CD4-positive, alpha-beta memory T cell (primary cell): ENCODE measurements around the gene FAM241A. TPM values are rescaled to one million over a fixed set of nuclear protein-coding genes. Genes with fewer than 3 reads are reported as not detected.

ENCODE experiments used
- CTCF ChIA-PET: fragments of 350-600 bp; sonication (Branson Sonifier 250); formaldehyde crosslinking; loops from one replicate; lab custom pipeline; 2021; ENCODE audit warnings: inconsistent platforms; ENCODE audit not compliant: partially characterized antibody; lab: Charles Lee
- POLR2A ChIA-PET: fragments of 350-600 bp; sonication (Branson Sonifier 250); formaldehyde crosslinking; loops from one replicate; lab custom pipeline; 2021; ENCODE audit not compliant: partially characterized antibody; lab: Charles Lee
- DNase-seq, 5 donors: peaks; one replicate each; pipeline versions ENCODE4 v3.0.0 to v3.0.0-alpha.2; 2020 to 2022; ENCODE audit warnings: mixed read lengths in 1 of 5
- H3K27ac ChIP-seq: one replicate; pipeline ENCODE4 v1.7.0; 2013; ENCODE audit warnings: low read depth, low read length
- H3K27me3 ChIP-seq: 2 replicates; pipeline ENCODE4 v1.7.0; 2013; ENCODE audit warnings: mild to moderate bottlenecking, low read length, moderate library complexity; ENCODE audit not compliant: insufficient read depth
- H3K36me3 ChIP-seq: 2 replicates; pipeline ENCODE4 v1.7.0; 2013; ENCODE audit warnings: mild to moderate bottlenecking, low read length, moderate library complexity; ENCODE audit not compliant: insufficient read depth
- H3K4me1 ChIP-seq: 2 replicates; pipeline ENCODE4 v1.7.0; 2013; ENCODE audit warnings: mild to moderate bottlenecking, low read length, moderate library complexity; ENCODE audit not compliant: insufficient read depth
- H3K4me3 ChIP-seq, 2 donors: one replicate each; pipeline ENCODE4 v1.7.0; 2013; ENCODE audit warnings: low read length in 2 of 2, mild to moderate bottlenecking in 1 of 2
- H3K9me3 ChIP-seq, 2 donors: one replicate each; pipeline ENCODE4 v1.7.0; 2013; ENCODE audit warnings: low read length in 2 of 2, control low read depth in 1 of 2; ENCODE audit not compliant: control insufficient read depth in 1 of 2
- H3K27ac Mint-ChIP-seq, 7 donors: one replicate each; pipeline ENCODE4 v1.8.0; 2020 to 2021; ENCODE audit warnings: mixed read lengths in 7 of 7, mild to moderate bottlenecking in 6 of 7, inconsistent platforms in 3 of 7, moderate library complexity in 3 of 7
- H3K27me3 Mint-ChIP-seq, 2 donors: one replicate each; pipeline ENCODE4 v1.8.0; 2020 to 2021; ENCODE audit warnings: mixed read lengths in 2 of 2
- H3K36me3 Mint-ChIP-seq, 2 donors: one replicate each; pipeline ENCODE4 v1.8.0; 2020 to 2021; ENCODE audit warnings: mixed read lengths in 2 of 2, inconsistent platforms in 1 of 2, mild to moderate bottlenecking in 1 of 2
- H3K4me1 Mint-ChIP-seq, 4 donors: one replicate each; pipeline ENCODE4 v1.8.0; 2020 to 2021; ENCODE audit warnings: mixed read lengths in 4 of 4, mild to moderate bottlenecking in 1 of 4
- H3K4me3 Mint-ChIP-seq, 8 donors: one replicate each; pipeline ENCODE4 v1.8.0; 2020 to 2021; ENCODE audit warnings: mixed read lengths in 8 of 8, mild to moderate bottlenecking in 7 of 8, moderate library complexity in 6 of 8, inconsistent platforms in 3 of 8
- H3K9me3 Mint-ChIP-seq, 8 donors: one replicate each; pipeline ENCODE4 v1.8.0; 2020 to 2021; ENCODE audit warnings: mixed read lengths in 8 of 8, mild to moderate bottlenecking in 5 of 8, inconsistent platforms in 3 of 8, moderate library complexity in 1 of 8
- intact Hi-C: fragments of 100-400 bp; cut with micrococcal nuclease; formaldehyde crosslinking; loops from one replicate; pipeline ENCODE4 v1.15.1; 2023
- polyA plus RNA-seq, 2 donors: library from polyadenylated mRNA; unstranded; fragments of 300-500 nt; fragmentation: Illumina TruSeq; gene quantifications; one replicate each; pipeline ENCODE4 v1.2.3, GENCODE V29; 2021
- total RNA-seq, 2 experiments: library from RNA; stranded (reverse); gene quantifications; one replicate each; pipeline ENCODE4 v1.2.3, GENCODE V29; 2021

Gene FAM241A
- total and polyA plus RNA-seq, 4 experiments from 2014 or later: 2.7 to 4.7 (median 3.4) TPM

GRCh38 chr4:112185740-112186670 lies 40.8 kb downstream of the FAM241A start:
- Mint-ChIP-seq H3K27me3 (no peaks in the 10 kb centered on the region), H3K9me3 (no peaks in the 10 kb centered on the region), H3K36me3 (peaks cover 8 to 15% of the 10 kb centered on the region in 2 donors), H3K4me3 (no peak overlapping the region), H3K4me1 (peaks cover 16 to 24% (median 23%) of the 10 kb centered on the region in 4 donors), H3K27ac (peak overlapping the region in 1 of 7 donors; percentile 22)
- Histone ChIP-seq H3K9me3 (no peaks in the 10 kb centered on the region), H3K4me3 (no peak overlapping the region), H3K27me3 (no peaks in the 10 kb centered on the region), H3K4me1 (peaks cover 21% of the 10 kb centered on the region), H3K36me3 (no peaks in the 10 kb centered on the region), H3K27ac (no peak overlapping the region)
- POLR2A ChIA-PET: interaction anchor here (0.6 to 0.7 kb wide), 2 partner anchors 15 to 227 kb away, joined by 3 read pairs; no protein-coding TSS in a partner anchor
- no peak for DNase-seq
- intact Hi-C loops: no loop called here
- CTCF ChIA-PET: interaction anchor here (1.0 kb wide), 1 partner anchor 10 kb away, joined by 3 read pairs; no protein-coding TSS in a partner anchor

- Histone ChIP-seq H3K4me1 (no peaks in the 10 kb centered on the region), H3K27me3 (no peaks in the 10 kb centered on the region), H3K27ac (no peak overlapping the region), H3K4me3 (no peak overlapping the region), H3K36me3 (no peaks in the 10 kb centered on the region), H3K9me3 (no peaks in the 10 kb centered on the region)
- peaks cover 8 to 21% of the 10 kb centered on the region in 2 donors for H3K36me3 Mint-ChIP-seq
- H3K27me3 Mint-ChIP-seq: no peaks in the 10 kb centered on the region
- DNase-seq: no peak
- intact Hi-C loops: no loop called here
- no peak overlapping the region for H3K4me3 Mint-ChIP-seq
- POLR2A ChIA-PET: no interaction called here
- H3K9me3 Mint-ChIP-seq: no peaks in the 10 kb centered on the region
- CTCF ChIA-PET: interaction anchor here (0.8 kb wide), 1 partner anchor 90 kb away, joined by 6 read pairs; no protein-coding TSS in a partner anchor
- H3K27ac Mint-ChIP-seq: no peak overlapping the region
- peaks cover 0 to 3% (median 0%) of the 10 kb centered on the region in 4 donors for H3K4me1 Mint-ChIP-seq
Observed at GRCh38 chr4:112189754-112190153, 44.5 kb downstream of the FAM241A start.

GRCh38 chr4:112190684-112191083 lies 45.4 kb downstream of the FAM241A start:
- Histone ChIP-seq H3K27ac (no peak overlapping the region), H3K27me3 (no peaks in the 10 kb centered on the region), H3K4me3 (no peak overlapping the region), H3K4me1 (no peaks in the 10 kb centered on the region), H3K36me3 (no peaks in the 10 kb centered on the region), H3K9me3 (no peaks in the 10 kb centered on the region)
- peaks cover 0 to 3% (median 0%) of the 10 kb centered on the region in 4 donors for H3K4me1 Mint-ChIP-seq
- ChIA-PET POLR2A (no interaction called here), CTCF (no interaction called here)
- intact Hi-C loops: no loop called here
- no peak overlapping the region for H3K27ac Mint-ChIP-seq
- no peaks in the 10 kb centered on the region for H3K27me3 Mint-ChIP-seq
- H3K9me3 Mint-ChIP-seq: no peaks in the 10 kb centered on the region
- DNase-seq: no peak
- H3K36me3 Mint-ChIP-seq: peaks cover 8 to 26% of the 10 kb centered on the region in 2 donors
- H3K4me3 Mint-ChIP-seq: no peak overlapping the region

GRCh38 chr4:112196461-112196860 lies 51.2 kb downstream of the FAM241A start:
- Mint-ChIP-seq H3K4me1 (no peaks in the 10 kb centered on the region), H3K27me3 (no peaks in the 10 kb centered on the region), H3K36me3 (peaks cover 0 to 8% of the 10 kb centered on the region in 2 donors), H3K9me3 (no peaks in the 10 kb centered on the region), H3K27ac (no peak overlapping the region), H3K4me3 (no peak overlapping the region)
- H3K27ac ChIP-seq: no peak overlapping the region
- POLR2A ChIA-PET: no interaction called here
- no peaks in the 10 kb centered on the region for H3K4me1 ChIP-seq
- no peak for DNase-seq
- CTCF ChIA-PET: interaction anchor here (0.9 kb wide), 1 partner anchor 11 kb away, joined by 3 read pairs; no protein-coding TSS in a partner anchor
- intact Hi-C loops: no loop called here
- H3K4me3 ChIP-seq: no peak overlapping the region
- no peaks in the 10 kb centered on the region for H3K36me3 ChIP-seq
- H3K9me3 ChIP-seq: no peaks in the 10 kb centered on the region
- H3K27me3 ChIP-seq: no peaks in the 10 kb centered on the region

- POLR2A ChIA-PET: no interaction called here
- H3K4me1 ChIP-seq: no peaks in the 10 kb centered on the region
- CTCF ChIA-PET: interaction anchor here (1.3 kb wide), 1 partner anchor 14 kb away, joined by 3 read pairs; no protein-coding TSS in a partner anchor
- no peaks in the 10 kb centered on the region for H3K9me3 Mint-ChIP-seq
- no peak overlapping the region for H3K27ac Mint-ChIP-seq
- H3K27me3 Mint-ChIP-seq: no peaks in the 10 kb centered on the region
- H3K9me3 ChIP-seq: no peaks in the 10 kb centered on the region
- no peak for DNase-seq
- no peaks in the 10 kb centered on the region for H3K27me3 ChIP-seq
- intact Hi-C loops: no loop called here
- no peak overlapping the region for H3K4me3 Mint-ChIP-seq
- H3K36me3 ChIP-seq: no peaks in the 10 kb centered on the region
- H3K36me3 Mint-ChIP-seq: peaks cover 0 to 5% of the 10 kb centered on the region in 2 donors
- no peaks in the 10 kb centered on the region for H3K4me1 Mint-ChIP-seq
- H3K27ac ChIP-seq: no peak overlapping the region
- H3K4me3 ChIP-seq: no peak overlapping the region
Observed at GRCh38 chr4:112199041-112199440, 53.8 kb downstream of the FAM241A start.

GRCh38 chr4:112201915-112202505 lies 56.8 kb downstream of the FAM241A start:
- no peaks in the 10 kb centered on the region for H3K36me3 ChIP-seq
- Mint-ChIP-seq H3K9me3 (no peaks in the 10 kb centered on the region), H3K27me3 (no peaks in the 10 kb centered on the region), H3K4me3 (no peak overlapping the region), H3K36me3 (no peaks in the 10 kb centered on the region), H3K27ac (peak overlapping the region in 1 of 7 donors; percentile 63), H3K4me1 (no peaks in the 10 kb centered on the region)
- no peak for DNase-seq
- H3K27ac ChIP-seq: no peak overlapping the region
- no peaks in the 10 kb centered on the region for H3K27me3 ChIP-seq
- POLR2A ChIA-PET: no interaction called here
- intact Hi-C loops: no loop called here
- CTCF ChIA-PET: interaction anchor here (0.8 kb wide), 1 partner anchor 119 kb away, joined by 3 read pairs; no protein-coding TSS in a partner anchor
- H3K4me1 ChIP-seq: no peaks in the 10 kb centered on the region
- no peaks in the 10 kb centered on the region for H3K9me3 ChIP-seq
- no peak overlapping the region for H3K4me3 ChIP-seq

GRCh38 chr4:112203593-112203992 lies 58.3 kb downstream of the FAM241A start:
- Histone ChIP-seq H3K4me1 (no peaks in the 10 kb centered on the region), H3K36me3 (no peaks in the 10 kb centered on the region), H3K4me3 (no peak overlapping the region), H3K9me3 (no peaks in the 10 kb centered on the region), H3K27me3 (no peaks in the 10 kb centered on the region), H3K27ac (no peak overlapping the region)
- ChIA-PET CTCF (interaction anchor here (1.0 kb wide), 1 partner anchor 11 kb away, joined by 5 read pairs; no protein-coding TSS in a partner anchor), POLR2A (no interaction called here)
- intact Hi-C loops: no loop called here
- H3K27ac Mint-ChIP-seq: no peak overlapping the region
- H3K4me3 Mint-ChIP-seq: no peak overlapping the region
- H3K36me3 Mint-ChIP-seq: no peaks in the 10 kb centered on the region
- H3K4me1 Mint-ChIP-seq: no peaks in the 10 kb centered on the region
- no peaks in the 10 kb centered on the region for H3K27me3 Mint-ChIP-seq
- no peak for DNase-seq
- H3K9me3 Mint-ChIP-seq: no peaks in the 10 kb centered on the region
